SK-N-SH treated with all-trans-retinoic acid at 6 μM for 48 hours (cell line): ENCODE results near the gene OCSTAMP.

Source experiments
- ARNTL ChIP-seq: fragments of 450-650 bp; formaldehyde crosslinking; IDR thresholded peaks from 2 replicates; pipeline ENCODE4 v1.5.0; 2020; ENCODE audit warnings: low read depth, mild to moderate bottlenecking, moderate library complexity, borderline replicate concordance
- BACH2 ChIP-seq: fragments of 250-450 bp; sonication (Bioruptor Pico); IDR thresholded peaks from 2 replicates; pipeline ENCODE4 v1.9.0; 2021; ENCODE audit warnings: mild to moderate bottlenecking, borderline replicate concordance
- CSDC2 ChIP-seq: fragments of 250-450 bp; sonication (Bioruptor Pico); IDR thresholded peaks from 2 replicates; pipeline ENCODE4 v1.5.0; 2020; ENCODE audit warnings: mild to moderate bottlenecking, moderate library complexity
- GLIS3 ChIP-seq: fragments of 250-450 bp; sonication (Bioruptor Pico); IDR thresholded peaks from 2 replicates; pipeline ENCODE4 v1.5.0; 2020; ENCODE audit warnings: mild to moderate bottlenecking, moderate library complexity
- OSR1 ChIP-seq: fragments of 250-450 bp; sonication (Bioruptor Pico); IDR thresholded peaks from 2 replicates; pipeline ENCODE4 v1.8.0; 2022; ENCODE audit warnings: moderate library complexity, mild to moderate bottlenecking, inconsistent platforms
- PPARA ChIP-seq: fragments of 250-450 bp; sonication (Bioruptor Pico); IDR thresholded peaks from 2 replicates; pipeline ENCODE4 v1.5.0; 2020; ENCODE audit warnings: mild to moderate bottlenecking, borderline replicate concordance
- RARB ChIP-seq: fragments of 250-450 bp; sonication (Bioruptor Pico); IDR thresholded peaks from 2 replicates; pipeline ENCODE4 v1.8.0; 2021; ENCODE audit warnings: mild to moderate bottlenecking, moderate library complexity
- TCF4 ChIP-seq: fragments of 250-450 bp; sonication (Bioruptor Pico); IDR thresholded peaks from 2 replicates; pipeline ENCODE4 v1.8.0; 2021; ENCODE audit warnings: mild to moderate bottlenecking, moderate library complexity, borderline replicate concordance
- ZC3H10 ChIP-seq: fragments of 250-450 bp; sonication (Bioruptor Pico); IDR thresholded peaks from 2 replicates; pipeline ENCODE4 v1.5.1; 2021; ENCODE audit warnings: mild to moderate bottlenecking, moderate library complexity
- ZFP3 ChIP-seq: fragments of 250-450 bp; sonication (Bioruptor Pico); IDR thresholded peaks from 2 replicates; pipeline ENCODE4 v1.5.0; 2020; ENCODE audit warnings: mild to moderate bottlenecking, moderate library complexity
- ZFP30 ChIP-seq: fragments of 450-650 bp; formaldehyde crosslinking; IDR thresholded peaks from 2 replicates; pipeline ENCODE4 v1.5.0; 2022; ENCODE audit warnings: mild to moderate bottlenecking, moderate library complexity
- ZNF8 ChIP-seq: fragments of 450-650 bp; formaldehyde crosslinking; IDR thresholded peaks from 2 replicates; pipeline ENCODE4 v1.5.0; 2020; ENCODE audit warnings: mild to moderate bottlenecking, moderate library complexity

GRCh38 chr20:46569961-46570360 is 19.5 kb upstream of the OCSTAMP start:
- TF ChIP-seq ZNF8 (no peak), PPARA (CRISPR knock-in tag) (no peak), ZC3H10 (CRISPR knock-in tag) (no peak), ARNTL (CRISPR knock-in tag) (no peak), GLIS3 (CRISPR knock-in tag) (no peak), OSR1 (no peak), ZFP30 (CRISPR knock-in tag) (no peak), BACH2 (CRISPR knock-in tag) (no peak), RARB (CRISPR knock-in tag) (no peak), ZFP3 (no peak), CSDC2 (CRISPR knock-in tag) (no peak), TCF4 (CRISPR knock-in tag) (no peak)
